Measurements from ENCODE around the gene SIGLEC6.

The SIGLEC6 gene

DNA sequence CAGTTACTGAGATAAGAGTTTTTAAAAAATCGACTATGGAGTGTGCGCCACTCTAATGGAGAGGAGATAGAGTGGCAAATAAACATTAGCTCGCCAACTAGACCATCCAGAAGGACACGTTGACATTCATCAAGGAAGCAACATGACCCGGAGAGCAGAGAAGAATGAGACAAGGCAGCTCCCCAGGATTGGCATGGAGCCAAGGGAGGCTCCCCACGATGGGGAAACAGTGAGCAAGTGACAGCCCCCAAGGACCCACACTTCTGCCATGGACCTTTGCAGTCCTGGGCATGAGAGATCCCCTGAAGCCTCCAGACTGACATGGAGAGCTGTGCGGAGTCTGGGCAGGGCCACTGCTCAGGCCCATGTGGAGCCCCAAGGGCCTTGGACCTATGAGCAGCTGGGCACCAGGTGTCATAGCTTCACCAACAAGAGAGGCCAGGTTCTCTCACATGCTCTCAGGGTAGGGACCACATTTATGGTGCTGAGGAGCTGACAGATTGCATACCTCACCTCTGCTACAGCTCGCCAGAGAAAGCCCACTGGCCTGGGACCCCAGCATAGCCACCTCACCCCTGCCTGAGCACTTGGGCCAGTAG, 6.7 kb downstream of the SIGLEC6 start:
- H2AFZ ChIP-seq (ENCODE audit: low read depth), result no peak overlapping the region
- no peak overlapping the region for H3K4me3 ChIP-seq (IDR thresholded peaks at IDR 0.05; ENCODE audit: insufficient read depth, low read depth, low read length)
- H3K9ac ChIP-seq, result no peak overlapping the region
- H3K27ac ChIP-seq, result no peak overlapping the region
- H4K20me1 ChIP-seq (ENCODE audit: insufficient read depth), result no peaks in the 10 kb centered on the region
- H3K79me2 ChIP-seq (ENCODE audit: insufficient read depth, low read depth), result no peaks in the 10 kb centered on the region
- no peak overlapping the region for H3K4me2 ChIP-seq
- no peaks in the 10 kb centered on the region for H3K4me1 ChIP-seq (ENCODE audit: low read depth, poor library complexity, severe bottlenecking)
- no peaks in the 10 kb centered on the region for H3K27me3 ChIP-seq (ENCODE audit: insufficient read depth, low read depth)
- no peaks in the 10 kb centered on the region for H3K36me3 ChIP-seq (ENCODE audit: insufficient read depth)
- TF ChIP-seq CTCF (conservative IDR thresholded peaks at IDR 0.05; ENCODE audit: low read depth, low read length), result no peak

DNA sequence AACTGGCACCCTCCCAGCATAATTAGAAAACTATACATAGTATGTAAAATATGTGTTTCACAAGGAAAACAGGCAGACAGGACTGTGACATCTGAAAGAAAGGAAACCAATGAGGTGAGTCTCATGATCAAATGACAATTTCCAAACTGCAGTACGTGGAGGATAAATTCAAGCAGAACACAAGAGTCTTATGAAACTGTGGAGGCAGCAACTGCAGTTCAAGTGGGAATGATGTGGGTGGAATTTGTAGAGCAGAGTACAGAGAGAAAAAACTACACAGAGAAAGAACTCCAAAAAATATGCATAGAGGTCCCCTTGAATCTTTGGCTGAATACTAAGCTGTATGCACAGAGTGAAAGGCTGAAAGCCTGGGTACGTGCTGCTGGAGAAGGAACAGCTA, 9.7 kb downstream of the SIGLEC6 start:
- no peaks in the 10 kb centered on the region for H3K79me2 ChIP-seq (ENCODE audit: insufficient read depth, low read depth)
- no peak overlapping the region for H3K4me3 ChIP-seq (IDR thresholded peaks at IDR 0.05; ENCODE audit: insufficient read depth, low read depth, low read length)
- H3K4me2 ChIP-seq, result no peak overlapping the region
- TF ChIP-seq CTCF (conservative IDR thresholded peaks at IDR 0.05; ENCODE audit: low read depth, low read length), result no peak
- H3K4me1 ChIP-seq (ENCODE audit: low read depth, poor library complexity, severe bottlenecking), result no peaks in the 10 kb centered on the region
- no peak overlapping the region for H2AFZ ChIP-seq (ENCODE audit: low read depth)
- H4K20me1 ChIP-seq (ENCODE audit: insufficient read depth), result no peaks in the 10 kb centered on the region
- H3K27me3 ChIP-seq (ENCODE audit: insufficient read depth, low read depth), result no peaks in the 10 kb centered on the region
- H3K9ac ChIP-seq, result no peak overlapping the region
- H3K36me3 ChIP-seq (ENCODE audit: insufficient read depth), result no peaks in the 10 kb centered on the region
- no peak overlapping the region for H3K27ac ChIP-seq

DNA sequence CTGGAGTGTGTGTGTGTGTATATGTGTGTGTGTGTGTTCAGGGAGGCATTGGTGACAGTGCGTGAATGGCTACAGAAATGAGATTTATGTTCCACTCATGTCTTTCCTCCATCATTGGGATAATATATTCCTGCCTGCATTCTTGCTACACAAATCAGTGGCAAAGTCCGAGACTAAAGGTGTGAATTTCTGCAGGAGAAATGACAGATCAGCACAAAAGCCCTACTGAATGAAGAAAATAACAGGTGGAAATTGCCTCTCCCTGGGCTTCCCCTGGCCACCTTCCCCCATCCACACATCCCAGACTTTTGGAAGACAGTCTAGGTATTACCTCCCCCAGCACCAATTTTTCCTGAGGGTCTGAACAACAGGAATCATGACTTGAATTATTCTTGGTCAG, 10.1 kb downstream of the SIGLEC6 start:
- no peaks in the 10 kb centered on the region for H3K36me3 ChIP-seq (ENCODE audit: insufficient read depth)
- no peaks in the 10 kb centered on the region for H3K27me3 ChIP-seq (ENCODE audit: insufficient read depth, low read depth)
- H3K79me2 ChIP-seq (ENCODE audit: insufficient read depth, low read depth), result no peaks in the 10 kb centered on the region
- no peak overlapping the region for H3K4me3 ChIP-seq (IDR thresholded peaks at IDR 0.05; ENCODE audit: insufficient read depth, low read depth, low read length)
- no peak overlapping the region for H3K27ac ChIP-seq
- TF ChIP-seq CTCF (conservative IDR thresholded peaks at IDR 0.05; ENCODE audit: low read depth, low read length), result no peak
- no peak overlapping the region for H3K9ac ChIP-seq
- no peaks in the 10 kb centered on the region for H4K20me1 ChIP-seq (ENCODE audit: insufficient read depth)
- H3K4me1 ChIP-seq (ENCODE audit: low read depth, poor library complexity, severe bottlenecking), result no peaks in the 10 kb centered on the region
- no peak overlapping the region for H3K4me2 ChIP-seq
- H2AFZ ChIP-seq (ENCODE audit: low read depth), result no peak overlapping the region

DNA sequence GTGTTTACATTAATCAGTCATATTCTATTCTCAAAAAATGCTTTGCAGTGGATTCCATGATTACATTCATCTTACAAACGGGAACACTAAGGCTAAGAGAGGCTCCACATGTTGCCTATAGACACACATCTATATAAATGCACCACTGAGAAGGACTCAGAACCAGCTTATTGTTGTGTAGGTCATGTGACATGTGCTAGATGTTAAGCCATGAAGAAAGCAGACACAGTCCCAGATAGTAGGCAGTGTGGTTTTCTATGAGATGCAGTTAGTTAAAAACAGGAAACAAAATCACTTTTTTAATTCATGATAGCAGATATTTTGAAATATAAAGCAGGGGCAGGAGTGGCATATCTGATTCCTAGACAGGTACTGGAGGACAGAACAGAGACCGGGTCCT, 10.7 kb downstream of the SIGLEC6 start:
- no peak overlapping the region for H3K9ac ChIP-seq
- H3K27me3 ChIP-seq (ENCODE audit: insufficient read depth, low read depth), result no peaks in the 10 kb centered on the region
- no peaks in the 10 kb centered on the region for H4K20me1 ChIP-seq (ENCODE audit: insufficient read depth)
- H3K36me3 ChIP-seq (ENCODE audit: insufficient read depth), result no peaks in the 10 kb centered on the region
- H3K4me3 ChIP-seq (IDR thresholded peaks at IDR 0.05; ENCODE audit: insufficient read depth, low read depth, low read length), result no peak overlapping the region
- no peak overlapping the region for H3K27ac ChIP-seq
- H2AFZ ChIP-seq (ENCODE audit: low read depth), result no peak overlapping the region
- no peaks in the 10 kb centered on the region for H3K79me2 ChIP-seq (ENCODE audit: insufficient read depth, low read depth)
- TF ChIP-seq CTCF (conservative IDR thresholded peaks at IDR 0.05; ENCODE audit: low read depth, low read length), result no peak
- H3K4me2 ChIP-seq, result no peak overlapping the region
- no peaks in the 10 kb centered on the region for H3K4me1 ChIP-seq (ENCODE audit: low read depth, poor library complexity, severe bottlenecking)

Data from KMS-11 (cell line).